Small intestine (tissue), 7 donors: ENCODE data around the gene ZNF628. TPM values are rescaled to one million over a fixed set of nuclear protein-coding genes. Genes with fewer than 3 reads are reported as not detected.

ENCODE experiments used
- DNase-seq, 2 donors: peaks; one replicate each; pipeline versions ENCODE4 v3.0.0 to v3.0.0-alpha.2; 2013
- FAIRE-seq: peaks from 2 replicates; lab custom pipeline; 2012; peaks lifted over from hg19 to GRCh38; lab: Jason Lieb, UNC
- H3K27ac ChIP-seq, 3 donors: one replicate each; pipeline ENCODE4 v1.5.1; 2013; ENCODE audit warnings: low read length in 2 of 3, mild to moderate bottlenecking in 2 of 3, control low read depth in 1 of 3, inconsistent platforms in 1 of 3, low read depth in 1 of 3, moderate library complexity in 1 of 3
- H3K27me3 ChIP-seq, 3 donors: one replicate each; pipeline ENCODE4 v1.6.1; 2013; ENCODE audit warnings: low read length in 3 of 3, inconsistent platforms in 1 of 3; ENCODE audit not compliant: control insufficient read depth in 3 of 3, insufficient read depth in 3 of 3
- H3K36me3 ChIP-seq, 3 donors: one replicate each; pipeline ENCODE4 v1.6.1; 2013; ENCODE audit warnings: low read length in 3 of 3, inconsistent platforms in 1 of 3, low read depth in 1 of 3, mild to moderate bottlenecking in 1 of 3, moderate library complexity in 1 of 3; ENCODE audit not compliant: control insufficient read depth in 3 of 3, insufficient read depth in 2 of 3
- H3K4me1 ChIP-seq, 3 donors: one replicate each; pipeline ENCODE4 v1.6.1; 2013; ENCODE audit warnings: low read length in 2 of 3, inconsistent platforms in 1 of 3, low read depth in 1 of 3, mild to moderate bottlenecking in 1 of 3, moderate library complexity in 1 of 3; ENCODE audit not compliant: control insufficient read depth in 3 of 3, insufficient read depth in 2 of 3
- H3K4me3 ChIP-seq, 3 donors: one replicate each; pipeline ENCODE4 v1.5.1; 2013; ENCODE audit warnings: low read length in 3 of 3, control low read depth in 1 of 3, inconsistent platforms in 1 of 3, low read depth in 1 of 3, mild to moderate bottlenecking in 1 of 3, moderate library complexity in 1 of 3
- H3K9me3 ChIP-seq, 2 donors: one replicate each; pipeline ENCODE4 v1.6.1; 2013; ENCODE audit warnings: low read depth in 1 of 2, low read length in 1 of 2; ENCODE audit not compliant: control insufficient read depth in 2 of 2, insufficient read depth in 1 of 2
- WGBS, 3 donors: extraction: QIAGEN DNeasy Blood & Tissue Kit; methylation state at CpG; one replicate each; pipeline ENCODE4 v1.1.7; 2013; 5-methylcytosine and 5-hydroxymethylcytosine counted together
- polyA plus RNA-seq, 4 donors: library from polyadenylated mRNA; stranded (reverse) in 3 of 4; unstranded in 1 of 4; fragments of 200-250 nt in 3 of 4; fragments of 120-200 nt in 1 of 4; gene quantifications; one replicate each; pipeline versions ENCODE4 v1.2.1 to v1.2.3, GENCODE V29; 2013
- donor health status: healthy with polysubstance abuse.
- donor health status: control.
- donor health status: control.
- donor health status: Bipolar disorder and iron deficiency.
- donor health status: healthy.

Gene ZNF628
- polyA plus RNA-seq, 4 donors: 1.1 to 7.0 (median 5.0) TPM

GRCh38 chr19:55437410-55437809 is 39.0 kb upstream of the ZNF628 start:
- H3K4me3 ChIP-seq: no peak overlapping the region
- WGBS, 3 donors: 2 to 3% (median 3%) methylated on average over 15 to 17 of the region's 17 CpGs
- peaks cover 0 to 4% of the 10 kb centered on the region in 2 donors for H3K9me3 ChIP-seq
- H3K27ac ChIP-seq: no peak overlapping the region
- no peaks in the 10 kb centered on the region for H3K36me3 ChIP-seq
- FAIRE-seq (no peak), DNase-seq (peak; percentile 38 to 78)
- H3K27me3 ChIP-seq: peaks cover 6 to 55% (median 42%) of the 10 kb centered on the region in 3 donors
- H3K4me1 ChIP-seq: peaks cover 0 to 2% (median 0%) of the 10 kb centered on the region in 3 donors

GRCh38 chr19:55439052-55439451 is 37.4 kb upstream of the ZNF628 start:
- FAIRE-seq (no peak), DNase-seq (no peak)
- Histone ChIP-seq H3K27ac (no peak overlapping the region), H3K27me3 (peaks cover 3 to 58% (median 42%) of the 10 kb centered on the region in 3 donors), H3K4me1 (peaks cover 0 to 2% (median 0%) of the 10 kb centered on the region in 3 donors), H3K9me3 (peaks cover 0 to 4% of the 10 kb centered on the region in 2 donors), H3K4me3 (no peak overlapping the region), H3K36me3 (no peaks in the 10 kb centered on the region)
- 70 to 83% (median 79%) methylated on average over 5 of the region's 5 CpGs for WGBS, 3 donors

- peaks cover 0 to 4% of the 10 kb centered on the region in 2 donors for H3K9me3 ChIP-seq
- H3K27me3 ChIP-seq: peaks cover 11 to 73% (median 53%) of the 10 kb centered on the region in 3 donors
- H3K36me3 ChIP-seq: no peaks in the 10 kb centered on the region
- H3K4me1 ChIP-seq: peaks cover 0 to 2% (median 0%) of the 10 kb centered on the region in 3 donors
- FAIRE-seq (no peak), DNase-seq (no peak)
- H3K27ac ChIP-seq: no peak overlapping the region
- H3K4me3 ChIP-seq: no peak overlapping the region
- 11 to 18% (median 12%) methylated on average over 34 to 39 of the region's 39 CpGs for WGBS, 3 donors
These were observed 35.9 kb upstream of the ZNF628 start for GRCh38 chr19:55440411-55441105.

GRCh38 chr19:55441319-55441691 is 35.1 kb upstream of the ZNF628 start:
- FAIRE-seq (no peak), DNase-seq (no peak)
- Histone ChIP-seq H3K4me3 (no peak overlapping the region), H3K9me3 (peaks cover 0 to 4% of the 10 kb centered on the region in 2 donors), H3K27me3 (peaks cover 11 to 78% (median 54%) of the 10 kb centered on the region in 3 donors), H3K4me1 (peaks cover 0 to 2% (median 0%) of the 10 kb centered on the region in 3 donors), H3K36me3 (no peaks in the 10 kb centered on the region), H3K27ac (no peak overlapping the region)
- whole genome bisulfite sequencing, 3 donors: 7 to 14% (median 11%) methylated on average over 21 of the region's 21 CpGs

- Histone ChIP-seq H3K27ac (no peak overlapping the region), H3K4me1 (peaks cover 0 to 2% (median 0%) of the 10 kb centered on the region in 3 donors), H3K36me3 (no peaks in the 10 kb centered on the region), H3K27me3 (peaks cover 11 to 83% (median 54%) of the 10 kb centered on the region in 3 donors), H3K9me3 (peaks cover 0 to 4% of the 10 kb centered on the region in 2 donors), H3K4me3 (no peak overlapping the region)
- 3 to 4% (median 4%) methylated on average over 39 of the region's 39 CpGs for WGBS, 3 donors
- FAIRE-seq (no peak), DNase-seq (no peak)
These were observed 34.6 kb upstream of the ZNF628 start for GRCh38 chr19:55441692-55442321.

- FAIRE-seq (no peak), DNase-seq (no peak)
These were observed 34.0 kb upstream of the ZNF628 start for GRCh38 chr19:55442372-55442961.

GRCh38 chr19:55443045-55443823 is 33.2 kb upstream of the ZNF628 start, which contains the start of gene SHISA7:
SHISA7 (minus strand) TSS chr19:55443300; CDS start chr19:55442863, 437 bp downstream.
- no peak within 1 kb of the TSS for H3K27ac ChIP-seq
- DNase-seq: no peak
- no peaks in the 10 kb centered on the region for H3K36me3 ChIP-seq
- no peak for FAIRE-seq
- peaks cover 0 to 2% (median 0%) of the 10 kb centered on the region in 3 donors for H3K4me1 ChIP-seq
- WGBS, 3 donors: 3 to 7% (median 5%) methylated on average over 41 to 43 of the region's 43 CpGs
- no peak within 1 kb of the TSS for H3K4me3 ChIP-seq
- peaks cover 0 to 4% of the 10 kb centered on the region in 2 donors for H3K9me3 ChIP-seq
- H3K27me3 ChIP-seq: peaks cover 11 to 87% (median 51%) of the 10 kb centered on the region in 3 donors

More at GRCh38 chr19:55442372-55442961, 34.0 kb upstream of the ZNF628 start:
- Histone ChIP-seq H3K36me3 (no peaks in the 10 kb centered on the region), H3K27ac (no peak overlapping the region), H3K27me3 (peaks cover 11 to 87% (median 53%) of the 10 kb centered on the region in 3 donors), H3K9me3 (peaks cover 0 to 4% of the 10 kb centered on the region in 2 donors), H3K4me3 (no peak overlapping the region), H3K4me1 (peaks cover 0 to 2% (median 0%) of the 10 kb centered on the region in 3 donors)
- 1 to 3% (median 2%) methylated on average over 30 to 72 of the region's 72 CpGs for WGBS, 3 donors
